ENCODE measurements around the gene VWF.

DNA sequence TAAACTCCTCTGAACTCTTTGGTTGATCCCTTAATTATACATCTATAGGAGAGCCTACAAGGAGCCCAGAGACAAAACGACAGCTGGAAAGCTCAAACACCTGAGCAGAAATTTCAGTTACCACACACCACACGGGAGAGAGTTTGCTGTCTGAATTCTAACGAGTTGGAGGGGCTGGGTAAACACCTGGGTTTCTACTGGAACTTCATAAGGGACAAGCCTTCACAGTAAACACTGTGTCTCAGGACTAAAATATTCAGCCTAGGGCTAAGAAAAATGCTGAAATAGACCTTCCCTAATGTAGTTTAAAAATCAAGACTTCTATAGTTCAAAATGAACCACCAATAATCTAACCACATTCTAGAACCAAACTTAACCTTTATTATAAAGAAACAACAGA lies 169.8 kb downstream of the VWF start:
- TF ChIP-seq CTCF (IDR thresholded peaks at IDR 0.05 in 4 of 5, conservative IDR thresholded peaks at IDR 0.05 in 1 of 5) = no peak
- TF ChIP-seq POLR2A (IDR thresholded peaks at IDR 0.05) = no peak

Data from gastrocnemius medialis (tissue), 4 donors.